SK-N-SH (cell line): ENCODE data around the gene GSK3B. TPM values are rescaled to one million over a fixed set of nuclear protein-coding genes. Genes with fewer than 3 reads are reported as not detected.

Experiments
- CTCF ChIA-PET: fragments of 300-600, 350-600 bp; formaldehyde crosslinking; extraction: SDS; loops from one replicate; lab custom pipeline; 2021; lab: Yijun Ruan, JAX
- POLR2A ChIA-PET: fragments of 350-600 bp; sonication (Branson Sonifier 250); formaldehyde crosslinking; extraction: SDS; loops from one replicate; lab custom pipeline; 2020; ENCODE audit warnings: antibody characterized with exemption, inconsistent platforms; lab: Yijun Ruan, JAX
- DNase-seq: peaks from one replicate; pipeline ENCODE4 v3.0.0; 2012
- H2AFZ ChIP-seq: fragments of 200-600 bp; sonication (generic); 2 replicates; pipeline ENCODE4 v1.8.1; 2016; ENCODE audit warnings: antibody characterized with exemption, mild to moderate bottlenecking, low read depth
- H3F3A ChIP-seq: fragments of 200-600 bp; sonication (generic); replicated peaks from 2 replicates; pipeline ENCODE3; 2016; ENCODE audit warnings: antibody characterized with exemption, mild to moderate bottlenecking; ENCODE audit not compliant: insufficient read depth
- H3K27ac ChIP-seq, 2 experiments: fragments of 200-500 bp in 1 of 2; fragments of 200-600 bp in 1 of 2; sonication (Bioruptor generic) in 1 of 2; sonication (generic), shearing (Covaris generic) in 1 of 2; 2 replicates each; pipeline versions ENCODE4 v1.5.1 to v1.6.1; 2014 to 2016; ENCODE audit warnings: low read depth in 2 of 2, inconsistent platforms in 1 of 2, low read length in 1 of 2, mild to moderate bottlenecking in 1 of 2, mixed read lengths in 1 of 2
- H3K27me3 ChIP-seq: fragments of 200-600 bp; sonication (generic), shearing (Covaris generic); 2 replicates; pipeline ENCODE4 v1.6.1; 2016; ENCODE audit warnings: mixed run types; ENCODE audit not compliant: insufficient read depth
- H3K36me3 ChIP-seq, 2 experiments: fragments of 200-500 bp in 1 of 2; fragments of 200-600 bp in 1 of 2; sonication (Bioruptor generic) in 1 of 2; sonication (generic) in 1 of 2; replicated peaks in 1 of 2; 2 replicates each; pipeline versions ENCODE3 to v1.5.1; 2014 to 2016; ENCODE audit warnings: low read length in 1 of 2, mild to moderate bottlenecking in 1 of 2; ENCODE audit not compliant: insufficient read depth in 2 of 2, control insufficient read depth in 1 of 2
- H3K4me1 ChIP-seq, 2 experiments: fragments of 200-500 bp in 1 of 2; fragments of 200-600 bp in 1 of 2; sonication (Bioruptor generic) in 1 of 2; sonication (generic), shearing (Covaris generic) in 1 of 2; 2 replicates each; pipeline versions ENCODE4 v1.5.1 to v1.6.1; 2014 to 2016; ENCODE audit warnings: low read depth in 1 of 2, low read length in 1 of 2, mixed run types in 1 of 2; ENCODE audit not compliant: insufficient read depth in 2 of 2, control insufficient read depth in 1 of 2
- H3K4me2 ChIP-seq: fragments of 200-600 bp; sonication (generic), shearing (Covaris generic); 2 replicates; pipeline ENCODE4 v1.6.1; 2017; ENCODE audit warnings: mixed run types
- H3K4me3 ChIP-seq, 2 experiments: fragments of 200-500 bp in 1 of 2; fragments of 200-600 bp in 1 of 2; sonication (Bioruptor generic) in 1 of 2; sonication (generic), shearing (Covaris generic) in 1 of 2; 2 replicates each; pipeline versions ENCODE4 v1.5.1 to v1.8.1; 2014 to 2016; ENCODE audit warnings: low read depth in 2 of 2, inconsistent platforms in 1 of 2, low read length in 1 of 2, mild to moderate bottlenecking in 1 of 2, mixed read lengths in 1 of 2, moderate library complexity in 1 of 2
- H3K79me2 ChIP-seq: fragments of 200-600 bp; sonication (generic); 2 replicates; pipeline ENCODE4 v1.8.1; 2017; ENCODE audit warnings: mild to moderate bottlenecking; ENCODE audit not compliant: insufficient read depth
- H3K9ac ChIP-seq: fragments of 200-600 bp; sonication (generic); 2 replicates; pipeline ENCODE4 v1.6.1; 2017; ENCODE audit warnings: mixed run types
- H3K9me2 ChIP-seq: fragments of 200-600 bp; sonication (generic); 2 replicates; pipeline ENCODE4 v1.6.1; 2017; ENCODE audit warnings: mixed run types
- H3K9me3 ChIP-seq: fragments of 200-600 bp; sonication (generic); 2 replicates; pipeline ENCODE4 v1.6.1; 2017; ENCODE audit warnings: mixed run types, mild to moderate bottlenecking, moderate library complexity
- H4K20me1 ChIP-seq: fragments of 200-600 bp; sonication (generic); 2 replicates; pipeline ENCODE4 v1.6.1; 2017; ENCODE audit warnings: mild to moderate bottlenecking, mixed run types; ENCODE audit not compliant: insufficient read depth
- ELF1 ChIP-seq: IDR thresholded peaks from 2 replicates; pipeline ENCODE4 v1.4.0; 2012
- EZH2phosphoT487 ChIP-seq: fragments of 200-600 bp; sonication (generic); IDR thresholded peaks from 2 replicates; pipeline ENCODE4 v1.6.1; 2017; ENCODE audit warnings: low read depth, mixed run types, mild to moderate bottlenecking, antibody characterized with exemption, moderate library complexity, borderline replicate concordance
- FOSL2 ChIP-seq: IDR thresholded peaks from 2 replicates; pipeline ENCODE4 v1.4.0; 2012; ENCODE audit warnings: low read depth, mild to moderate bottlenecking, moderate library complexity, borderline replicate concordance
- FOXJ3 ChIP-seq: sonication (generic); formaldehyde crosslinking; IDR thresholded peaks from 2 replicates; pipeline ENCODE4 v1.5.1; 2020; ENCODE audit warnings: mild to moderate bottlenecking, missing genetic modification reagents
- FOXM1 ChIP-seq: IDR thresholded peaks from 2 replicates; pipeline ENCODE4 v1.4.0; 2012; ENCODE audit warnings: low read depth, mild to moderate bottlenecking
- POLR2AphosphoS5 ChIP-seq: IDR thresholded peaks from 2 replicates; pipeline ENCODE4 v1.6.1; 2012; ENCODE audit warnings: low read depth, low read length
- RAD21 ChIP-seq: IDR thresholded peaks from 2 replicates; pipeline ENCODE4 v1.6.1; 2012; ENCODE audit warnings: mild to moderate bottlenecking, low read length
- RCOR1 ChIP-seq: fragments of 150-350 bp; IDR thresholded peaks from 2 replicates; pipeline ENCODE4 v1.6.1; 2017; ENCODE audit warnings: antibody characterized with exemption, low read length
- RXRA ChIP-seq: IDR thresholded peaks from 2 replicates; pipeline ENCODE4 v1.4.0; 2012; ENCODE audit warnings: low read depth, mild to moderate bottlenecking, borderline replicate concordance
- SIN3A ChIP-seq: IDR thresholded peaks from 2 replicates; pipeline ENCODE4 v1.6.1; 2012; ENCODE audit warnings: low read depth, mild to moderate bottlenecking, low read length, moderate library complexity, borderline replicate concordance
- SMC3 ChIP-seq: IDR thresholded peaks from 2 replicates; pipeline ENCODE4 v1.6.1; 2012; ENCODE audit warnings: low read depth, low read length, improper control_type of control experiment
- TCF12 ChIP-seq: IDR thresholded peaks from 2 replicates; pipeline ENCODE4 v1.4.0; 2012
- TEAD4 ChIP-seq: IDR thresholded peaks from 2 replicates; pipeline ENCODE4 v1.4.0; 2012; ENCODE audit warnings: mild to moderate bottlenecking, borderline replicate concordance; ENCODE audit not compliant: insufficient read depth
- YY1 ChIP-seq: IDR thresholded peaks from 2 replicates; pipeline ENCODE4 v1.4.0; 2012; ENCODE audit warnings: low read depth, mild to moderate bottlenecking
- WGBS: methylation state at CpG from one replicate; pipeline ENCODE4 v1.1.6; 2017; ENCODE audit warnings: low lambda C conversion rate; 5-methylcytosine and 5-hydroxymethylcytosine counted together
- polyA plus RNA-seq, 3 experiments: library from polyadenylated mRNA; depleted of rRNA; stranded (reverse); fragments of >200 nt; gene quantifications; 2 replicates each; pipeline ENCODE4 v1.2.3, GENCODE V29; 2012
- TF ChIP-seq, protein P1 (sequence below): IDR thresholded peaks from 2 replicates; pipeline ENCODE4 v1.4.0; 2012; ENCODE audit warnings: low read depth
- TF ChIP-seq, protein P2 (sequence below): IDR thresholded peaks from 2 replicates; pipeline ENCODE4 v1.4.0; 2012; ENCODE audit warnings: low read depth, borderline replicate concordance
- TF ChIP-seq, protein P3 (sequence below): fragments of 150-350 bp; IDR thresholded peaks from 2 replicates; pipeline ENCODE4 v1.6.1; 2017; ENCODE audit warnings: antibody characterized with exemption, low read length, low read depth, borderline replicate concordance
- TF ChIP-seq, protein P4 (sequence below): IDR thresholded peaks from 2 replicates; pipeline ENCODE4 v1.4.0; 2012; ENCODE audit warnings: low read depth, borderline replicate concordance
- TF ChIP-seq, protein P5 (sequence below): fragments of 150-350 bp; IDR thresholded peaks from 2 replicates; pipeline ENCODE4 v1.6.1; 2016; ENCODE audit warnings: mild to moderate bottlenecking, low read depth, low read length

GSK3B gene
- polyA plus RNA-seq, 1 of the 3 experiments (the other 2 are of a cell fraction): 15.9 TPM

DNA sequence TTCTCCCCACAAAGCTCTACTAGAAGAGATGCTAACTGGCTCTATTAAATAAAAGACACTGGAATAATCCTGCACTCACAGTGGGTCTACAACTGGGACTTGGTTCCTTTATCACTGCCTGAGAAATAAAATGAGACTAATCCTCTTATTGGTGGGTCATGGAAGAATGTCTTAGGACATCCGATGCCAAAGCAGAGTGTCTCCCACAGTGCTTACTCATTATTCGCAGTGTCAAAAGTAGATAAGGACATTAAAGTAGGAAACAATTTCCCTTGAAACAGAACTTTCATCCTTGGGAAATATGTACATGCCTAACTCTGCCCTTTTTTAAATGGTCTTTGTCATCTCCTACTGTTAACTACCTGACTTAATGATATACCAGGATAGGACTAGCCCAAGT is 71.5 kb downstream of the GSK3B start:
- Histone ChIP-seq H3K4me2 (0 out of 2 replicates have a peak overlapping the region, but pooled peaks have one; percentile 8), H3K27ac (no peak overlapping the region), H4K20me1 (peaks cover 98% of the 10 kb centered on the region), H3K9ac (no peak overlapping the region), H3F3A (peaks cover 5% of the 10 kb centered on the region), H3K4me1 (peaks cover 3 to 11% of the 10 kb centered on the region in 2 experiments; a peak in 3 of 4 replicates), H3K9me3 (no peaks in the 10 kb centered on the region), H2AFZ (no peak overlapping the region), H3K4me3 (no peak overlapping the region), H3K9me2 (no peaks in the 10 kb centered on the region), H3K79me2 (peaks cover 99% of the 10 kb centered on the region), H3K36me3 (peaks cover 0 to 4% of the 10 kb centered on the region in 2 experiments), H3K27me3 (no peaks in the 10 kb centered on the region)
- WGBS: 76% methylated on average over 2 of the region's 2 CpGs
- POLR2A ChIA-PET: no interaction called here
- TF ChIP-seq RCOR1: no peak
- no peak for TF ChIP-seq TCF12
- TF ChIP-seq FOXJ3: no peak
- TF ChIP-seq FOXM1: no peak
- no peak for TF ChIP-seq RAD21
- TF ChIP-seq, protein P1, sequence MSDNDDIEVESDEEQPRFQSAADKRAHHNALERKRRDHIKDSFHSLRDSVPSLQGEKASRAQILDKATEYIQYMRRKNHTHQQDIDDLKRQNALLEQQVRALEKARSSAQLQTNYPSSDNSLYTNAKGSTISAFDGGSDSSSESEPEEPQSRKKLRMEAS: no peak
- TF ChIP-seq YY1: no peak
- TF ChIP-seq SMC3: no peak
- TF ChIP-seq ELF1: no peak
- TF ChIP-seq, protein P2, sequence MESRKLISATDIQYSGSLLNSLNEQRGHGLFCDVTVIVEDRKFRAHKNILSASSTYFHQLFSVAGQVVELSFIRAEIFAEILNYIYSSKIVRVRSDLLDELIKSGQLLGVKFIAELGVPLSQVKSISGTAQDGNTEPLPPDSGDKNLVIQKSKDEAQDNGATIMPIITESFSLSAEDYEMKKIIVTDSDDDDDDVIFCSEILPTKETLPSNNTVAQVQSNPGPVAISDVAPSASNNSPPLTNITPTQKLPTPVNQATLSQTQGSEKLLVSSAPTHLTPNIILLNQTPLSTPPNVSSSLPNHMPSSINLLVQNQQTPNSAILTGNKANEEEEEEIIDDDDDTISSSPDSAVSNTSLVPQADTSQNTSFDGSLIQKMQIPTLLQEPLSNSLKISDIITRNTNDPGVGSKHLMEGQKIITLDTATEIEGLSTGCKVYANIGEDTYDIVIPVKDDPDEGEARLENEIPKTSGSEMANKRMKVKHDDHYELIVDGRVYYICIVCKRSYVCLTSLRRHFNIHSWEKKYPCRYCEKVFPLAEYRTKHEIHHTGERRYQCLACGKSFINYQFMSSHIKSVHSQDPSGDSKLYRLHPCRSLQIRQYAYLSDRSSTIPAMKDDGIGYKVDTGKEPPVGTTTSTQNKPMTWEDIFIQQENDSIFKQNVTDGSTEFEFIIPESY: no peak
- TF ChIP-seq, protein P3, sequence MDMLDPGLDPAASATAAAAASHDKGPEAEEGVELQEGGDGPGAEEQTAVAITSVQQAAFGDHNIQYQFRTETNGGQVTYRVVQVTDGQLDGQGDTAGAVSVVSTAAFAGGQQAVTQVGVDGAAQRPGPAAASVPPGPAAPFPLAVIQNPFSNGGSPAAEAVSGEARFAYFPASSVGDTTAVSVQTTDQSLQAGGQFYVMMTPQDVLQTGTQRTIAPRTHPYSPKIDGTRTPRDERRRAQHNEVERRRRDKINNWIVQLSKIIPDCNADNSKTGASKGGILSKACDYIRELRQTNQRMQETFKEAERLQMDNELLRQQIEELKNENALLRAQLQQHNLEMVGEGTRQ: no peak
- no peak for TF ChIP-seq TEAD4
- no peak for TF ChIP-seq POLR2AphosphoS5
- TF ChIP-seq RXRA: no peak
- TF ChIP-seq EZH2phosphoT487: no peak
- TF ChIP-seq, protein P4, sequence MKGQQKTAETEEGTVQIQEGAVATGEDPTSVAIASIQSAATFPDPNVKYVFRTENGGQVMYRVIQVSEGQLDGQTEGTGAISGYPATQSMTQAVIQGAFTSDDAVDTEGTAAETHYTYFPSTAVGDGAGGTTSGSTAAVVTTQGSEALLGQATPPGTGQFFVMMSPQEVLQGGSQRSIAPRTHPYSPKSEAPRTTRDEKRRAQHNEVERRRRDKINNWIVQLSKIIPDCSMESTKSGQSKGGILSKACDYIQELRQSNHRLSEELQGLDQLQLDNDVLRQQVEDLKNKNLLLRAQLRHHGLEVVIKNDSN: no peak
- TF ChIP-seq, protein P5, sequence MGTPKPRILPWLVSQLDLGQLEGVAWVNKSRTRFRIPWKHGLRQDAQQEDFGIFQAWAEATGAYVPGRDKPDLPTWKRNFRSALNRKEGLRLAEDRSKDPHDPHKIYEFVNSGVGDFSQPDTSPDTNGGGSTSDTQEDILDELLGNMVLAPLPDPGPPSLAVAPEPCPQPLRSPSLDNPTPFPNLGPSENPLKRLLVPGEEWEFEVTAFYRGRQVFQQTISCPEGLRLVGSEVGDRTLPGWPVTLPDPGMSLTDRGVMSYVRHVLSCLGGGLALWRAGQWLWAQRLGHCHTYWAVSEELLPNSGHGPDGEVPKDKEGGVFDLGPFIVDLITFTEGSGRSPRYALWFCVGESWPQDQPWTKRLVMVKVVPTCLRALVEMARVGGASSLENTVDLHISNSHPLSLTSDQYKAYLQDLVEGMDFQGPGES: no peak
- no peak for TF ChIP-seq SIN3A
- TF ChIP-seq FOSL2: no peak
- CTCF ChIA-PET: interaction anchor here (0.7 kb wide), 1 partner anchor 73 kb away, joined by 4 read pairs; no protein-coding TSS in a partner anchor
- no peak for DNase-seq
